HepG2 (cell line): ENCODE measurements around the gene HLA-DOA. TPM values are rescaled to one million over a fixed set of nuclear protein-coding genes. Genes with fewer than 3 reads are reported as not detected.

Experiments used
- CCAR2 ChIP-seq: fragments of 200-400 bp; formaldehyde crosslinking; optimal IDR thresholded peaks from 2 replicates; pipeline ENCODE3; 2018; ENCODE audit warnings: low read depth, mild to moderate bottlenecking, low read length, moderate library complexity
- CHD4 ChIP-seq: fragments of 200-600 bp; sonication (generic); IDR thresholded peaks from 2 replicates; pipeline ENCODE4 v1.7.0; 2017; ENCODE audit warnings: mild to moderate bottlenecking, low read length, borderline replicate concordance
- HMG20B ChIP-seq: conservative IDR thresholded peaks from 2 replicates; pipeline ENCODE4 v1.6.1; 2016; ENCODE audit warnings: missing genetic modification reagents, missing compliant biosample characterization
- IKZF1 ChIP-seq: fragments of 450-650 bp; IDR thresholded peaks from 2 replicates; pipeline ENCODE4 v1.7.1; 2016
- KDM6A ChIP-seq: IDR thresholded peaks from 2 replicates; pipeline ENCODE4 v1.6.1; 2016; ENCODE audit warnings: low read depth
- MIXL1 ChIP-seq: IDR thresholded peaks from 2 replicates; pipeline ENCODE4 v1.6.1; 2016
- NAIF1 ChIP-seq: sonication (generic); formaldehyde crosslinking; IDR thresholded peaks from 2 replicates; pipeline ENCODE4 v1.5.0; 2020; ENCODE audit warnings: mild to moderate bottlenecking, missing genetic modification reagents, borderline replicate concordance
- ONECUT2 ChIP-seq: sonication (generic); formaldehyde crosslinking; IDR thresholded peaks from 2 replicates; pipeline ENCODE4 v1.4.0; 2020; ENCODE audit warnings: missing genetic modification reagents
- PRDM4 ChIP-seq: sonication (generic); formaldehyde crosslinking; IDR thresholded peaks from 2 replicates; pipeline ENCODE4 v1.9.0; 2021; ENCODE audit warnings: missing genetic modification reagents, borderline replicate concordance
- SETDB1 ChIP-seq: sonication (generic); formaldehyde crosslinking; IDR thresholded peaks from 2 replicates; pipeline ENCODE4 v1.5.1; 2020; ENCODE audit warnings: missing genetic modification reagents, mild to moderate bottlenecking, borderline replicate concordance
- SMC3 ChIP-seq: IDR thresholded peaks from 2 replicates; pipeline ENCODE4 v1.6.1; 2011; ENCODE audit warnings: low read length, improper control_type of control experiment
- SYNCRIP ChIP-seq: fragments of 200-400 bp; formaldehyde crosslinking; IDR thresholded peaks from 2 replicates; pipeline ENCODE4 v1.6.1; 2018; ENCODE audit warnings: mild to moderate bottlenecking, low read depth, low read length; ENCODE audit not compliant: insufficient read depth
- TERF1 ChIP-seq: sonication (generic); formaldehyde crosslinking; IDR thresholded peaks from 2 replicates; pipeline ENCODE4 v1.8.0; 2022; ENCODE audit warnings: mild to moderate bottlenecking, missing genetic modification reagents, moderate library complexity
- ZNF124 ChIP-seq: sonication (generic); formaldehyde crosslinking; IDR thresholded peaks from 2 replicates; pipeline ENCODE4 v1.4.0; 2020; ENCODE audit warnings: missing genetic modification reagents
- ZNF382 ChIP-seq: sonication (generic); formaldehyde crosslinking; IDR thresholded peaks from 2 replicates; pipeline ENCODE4 v1.5.0; 2020; ENCODE audit warnings: missing genetic modification reagents, mild to moderate bottlenecking, borderline replicate concordance
- ZNF7 ChIP-seq: IDR thresholded peaks from 2 replicates; pipeline ENCODE4 v1.6.1; 2016; ENCODE audit warnings: missing biosample characterization, missing genetic modification reagents
- ZNF720 ChIP-seq: sonication (generic); formaldehyde crosslinking; IDR thresholded peaks from 2 replicates; pipeline ENCODE4 v1.4.0; 2020; ENCODE audit warnings: missing genetic modification reagents
- polyA plus RNA-seq, 8 experiments: library from polyadenylated mRNA; depleted of rRNA in 3 of 8; stranded (reverse) in 7 of 8; unstranded in 1 of 8; fragments of >200 nt; fragmentation: Illumina TruSeq in 4 of 8; extraction: Trizol in 4 of 8; gene quantifications; 2 replicates each; pipeline versions ENCODE4 v1.2.1 to v1.2.3, GENCODE V29; 2011 to 2016; ENCODE audit warnings: low read depth in 4 of 8, missing spikeins in 1 of 8, mixed read lengths in 1 of 8; ENCODE audit not compliant: insufficient read depth in 1 of 8
- total RNA-seq, 5 experiments: library from RNA; depleted of rRNA; stranded (reverse); fragments of >200 nt; fragmentation: Illumina TruSeq; extraction: Trizol; gene quantifications; 2 replicates each; pipeline ENCODE4 v1.2.3, GENCODE V29; 2016; ENCODE audit warnings: low read depth in 1 of 5
- TF ChIP-seq, protein P1 (sequence below): sonication (generic); formaldehyde crosslinking; IDR thresholded peaks from 2 replicates; pipeline ENCODE4 v1.4.0; 2020; ENCODE audit warnings: missing genetic modification reagents, borderline replicate concordance
- TF ChIP-seq, protein P2 (sequence below): sonication (generic); formaldehyde crosslinking; IDR thresholded peaks from 2 replicates; pipeline ENCODE4 v1.4.0; 2020; ENCODE audit warnings: missing genetic modification reagents
- TF ChIP-seq, protein P3 (sequence below): sonication (generic); formaldehyde crosslinking; conservative IDR thresholded peaks from 2 replicates; pipeline ENCODE4 v1.4.0; 2020; ENCODE audit warnings: missing genetic modification reagents

Gene HLA-DOA
- total and polyA plus RNA-seq, 2 of the 13 experiments (the other 11 are each of a cell fraction or from before 2014, with no cell fraction given) = 0.03 to 0.09 TPM

DNA sequence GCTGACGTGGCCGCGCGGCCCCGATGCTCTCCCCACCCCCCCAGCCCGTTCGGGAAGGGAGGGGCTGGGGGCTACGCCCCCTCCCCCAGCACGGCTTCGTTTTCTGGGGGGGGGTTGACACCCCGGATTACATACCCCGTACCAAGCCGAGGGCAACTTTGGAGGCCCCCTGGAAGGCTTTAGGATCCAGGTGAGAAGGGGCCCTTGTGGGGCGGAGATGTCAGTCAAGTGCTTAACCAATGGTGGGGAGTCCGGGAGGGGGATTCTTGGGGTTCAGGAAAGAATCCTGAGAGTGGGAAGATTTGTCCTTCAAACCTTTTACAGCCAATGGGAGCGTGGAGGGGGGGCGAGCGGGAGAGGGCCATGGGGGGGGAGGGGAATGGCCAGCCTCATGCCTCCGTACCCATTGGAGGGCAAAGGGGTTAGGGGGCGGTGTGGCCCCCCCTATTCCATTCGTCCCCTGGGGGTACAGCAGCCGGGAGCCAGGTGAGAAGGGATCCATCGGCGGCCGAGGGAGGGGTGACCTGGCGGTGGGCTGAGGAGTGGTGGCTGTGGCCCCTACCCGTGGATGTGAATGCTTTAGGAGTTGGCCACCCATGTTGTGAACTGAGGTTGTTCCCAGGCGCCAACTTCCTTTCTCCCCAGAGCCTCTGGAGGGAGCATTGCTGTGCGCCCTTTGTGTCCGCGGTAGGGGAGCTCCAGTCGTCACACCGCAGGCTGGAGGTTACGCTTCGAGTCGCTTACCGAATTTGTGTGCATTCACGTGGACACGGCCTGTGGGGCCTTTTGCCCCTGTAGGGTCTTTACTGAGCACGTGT, 40.3 kb downstream of the HLA-DOA start (continued):
- TF ChIP-seq, protein P1, sequence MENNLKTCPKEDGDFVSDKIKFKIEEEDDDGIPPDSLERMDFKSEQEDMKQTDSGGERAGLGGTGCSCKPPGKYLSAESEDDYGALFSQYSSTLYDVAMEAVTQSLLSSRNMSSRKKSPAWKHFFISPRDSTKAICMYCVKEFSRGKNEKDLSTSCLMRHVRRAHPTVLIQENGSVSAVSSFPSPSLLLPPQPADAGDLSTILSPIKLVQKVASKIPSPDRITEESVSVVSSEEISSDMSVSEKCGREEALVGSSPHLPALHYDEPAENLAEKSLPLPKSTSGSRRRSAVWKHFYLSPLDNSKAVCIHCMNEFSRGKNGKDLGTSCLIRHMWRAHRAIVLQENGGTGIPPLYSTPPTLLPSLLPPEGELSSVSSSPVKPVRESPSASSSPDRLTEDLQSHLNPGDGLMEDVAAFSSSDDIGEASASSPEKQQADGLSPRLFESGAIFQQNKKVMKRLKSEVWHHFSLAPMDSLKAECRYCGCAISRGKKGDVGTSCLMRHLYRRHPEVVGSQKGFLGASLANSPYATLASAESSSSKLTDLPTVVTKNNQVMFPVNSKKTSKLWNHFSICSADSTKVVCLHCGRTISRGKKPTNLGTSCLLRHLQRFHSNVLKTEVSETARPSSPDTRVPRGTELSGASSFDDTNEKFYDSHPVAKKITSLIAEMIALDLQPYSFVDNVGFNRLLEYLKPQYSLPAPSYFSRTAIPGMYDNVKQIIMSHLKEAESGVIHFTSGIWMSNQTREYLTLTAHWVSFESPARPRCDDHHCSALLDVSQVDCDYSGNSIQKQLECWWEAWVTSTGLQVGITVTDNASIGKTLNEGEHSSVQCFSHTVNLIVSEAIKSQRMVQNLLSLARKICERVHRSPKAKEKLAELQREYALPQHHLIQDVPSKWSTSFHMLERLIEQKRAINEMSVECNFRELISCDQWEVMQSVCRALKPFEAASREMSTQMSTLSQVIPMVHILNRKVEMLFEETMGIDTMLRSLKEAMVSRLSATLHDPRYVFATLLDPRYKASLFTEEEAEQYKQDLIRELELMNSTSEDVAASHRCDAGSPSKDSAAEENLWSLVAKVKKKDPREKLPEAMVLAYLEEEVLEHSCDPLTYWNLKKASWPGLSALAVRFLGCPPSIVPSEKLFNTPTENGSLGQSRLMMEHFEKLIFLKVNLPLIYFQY (CRISPR knock-in tag) = peak; percentile 54; the same call in 1 of the 2 replicates
- no peak for TF ChIP-seq CHD4
- no peak for TF ChIP-seq CCAR2
- no peak for TF ChIP-seq SMC3
- TF ChIP-seq HMG20B (CRISPR knock-in tag) = peak; percentile 13; the same call in 1 of the 2 replicates
- TF ChIP-seq, protein P2, sequence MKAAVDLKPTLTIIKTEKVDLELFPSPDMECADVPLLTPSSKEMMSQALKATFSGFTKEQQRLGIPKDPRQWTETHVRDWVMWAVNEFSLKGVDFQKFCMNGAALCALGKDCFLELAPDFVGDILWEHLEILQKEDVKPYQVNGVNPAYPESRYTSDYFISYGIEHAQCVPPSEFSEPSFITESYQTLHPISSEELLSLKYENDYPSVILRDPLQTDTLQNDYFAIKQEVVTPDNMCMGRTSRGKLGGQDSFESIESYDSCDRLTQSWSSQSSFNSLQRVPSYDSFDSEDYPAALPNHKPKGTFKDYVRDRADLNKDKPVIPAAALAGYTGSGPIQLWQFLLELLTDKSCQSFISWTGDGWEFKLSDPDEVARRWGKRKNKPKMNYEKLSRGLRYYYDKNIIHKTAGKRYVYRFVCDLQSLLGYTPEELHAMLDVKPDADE (CRISPR knock-in tag) = 0 out of 2 replicates have a peak, but pooled peaks have one; percentile 38
- TF ChIP-seq SETDB1 (CRISPR knock-in tag) = no peak; the same call in 1 of the 2 replicates
- peak; percentile 73; the same call in 1 of the 2 replicates for TF ChIP-seq ZNF124 (CRISPR knock-in tag)
- TF ChIP-seq IKZF1 = no peak
- TF ChIP-seq TERF1 (CRISPR knock-in tag) = peak; percentile 55; the same call in 1 of the 2 replicates
- no peak for TF ChIP-seq ONECUT2 (CRISPR knock-in tag)
- no peak for TF ChIP-seq ZNF720
- no peak for TF ChIP-seq PRDM4 (CRISPR knock-in tag)
- TF ChIP-seq KDM6A (CRISPR knock-in tag) = no peak
- TF ChIP-seq ZNF7 (CRISPR knock-in tag) = peak; percentile 27; the same call in 1 of the 2 replicates
- TF ChIP-seq, protein P3, sequence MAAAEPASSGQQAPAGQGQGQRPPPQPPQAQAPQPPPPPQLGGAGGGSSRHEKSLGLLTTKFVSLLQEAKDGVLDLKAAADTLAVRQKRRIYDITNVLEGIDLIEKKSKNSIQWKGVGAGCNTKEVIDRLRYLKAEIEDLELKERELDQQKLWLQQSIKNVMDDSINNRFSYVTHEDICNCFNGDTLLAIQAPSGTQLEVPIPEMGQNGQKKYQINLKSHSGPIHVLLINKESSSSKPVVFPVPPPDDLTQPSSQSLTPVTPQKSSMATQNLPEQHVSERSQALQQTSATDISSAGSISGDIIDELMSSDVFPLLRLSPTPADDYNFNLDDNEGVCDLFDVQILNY (CRISPR knock-in tag) = no peak
- TF ChIP-seq MIXL1 (CRISPR knock-in tag) = no peak; the same call in 1 of the 2 replicates
- TF ChIP-seq ZNF382 (CRISPR knock-in tag) = no peak
- TF ChIP-seq SYNCRIP = no peak
- no peak for TF ChIP-seq NAIF1
